CD4-positive, CD25-positive, alpha-beta regulatory T cell (primary cell): Measurements from ENCODE around the gene BZW2. TPM values are rescaled to one million over a fixed set of nuclear protein-coding genes. Genes with fewer than 3 reads are reported as not detected.

ENCODE experiments used
- ATAC-seq, 2 donors: fragments of 150-1000 bp; cut with Tn5 transposase; one replicate each; pipeline ENCODE4 v1.10.0; 2021; ENCODE audit warnings: low read depth in 2 of 2, moderate number of reproducible peaks in 2 of 2, moderate library complexity in 1 of 2
- DNase-seq, 3 donors: peaks; one replicate each; pipeline versions ENCODE4 v3.0.0 to v3.0.0-alpha.2; 2012 to 2022; ENCODE audit warnings: mixed read lengths in 1 of 3
- H3K27ac ChIP-seq: one replicate; pipeline ENCODE4 v1.7.0; 2013; ENCODE audit warnings: mild to moderate bottlenecking, low read length; ENCODE audit not compliant: insufficient read depth, poor library complexity, severe bottlenecking
- H3K27me3 ChIP-seq: one replicate; pipeline ENCODE4 v1.7.0; 2013; ENCODE audit warnings: low read length; ENCODE audit not compliant: control insufficient read depth, insufficient read depth
- H3K36me3 ChIP-seq: one replicate; pipeline ENCODE4 v1.7.0; 2013; ENCODE audit warnings: mild to moderate bottlenecking, low read length, moderate library complexity; ENCODE audit not compliant: control insufficient read depth, insufficient read depth
- H3K4me1 ChIP-seq: 2 replicates; pipeline ENCODE4 v1.7.0; 2013; ENCODE audit warnings: mild to moderate bottlenecking, low read length; ENCODE audit not compliant: insufficient read depth, control insufficient read depth, poor library complexity, severe bottlenecking
- H3K4me3 ChIP-seq: one replicate; pipeline ENCODE4 v1.7.0; 2013; ENCODE audit warnings: low read depth, mild to moderate bottlenecking, low read length, moderate library complexity
- H3K9me3 ChIP-seq, 2 experiments: 1 replicate in 1 of 2; 2 replicates in 1 of 2; pipeline ENCODE4 v1.7.0; 2013; ENCODE audit warnings: low read length in 2 of 2, mild to moderate bottlenecking in 1 of 2, moderate library complexity in 1 of 2; ENCODE audit not compliant: control insufficient read depth in 2 of 2
- H3K27ac Mint-ChIP-seq, 3 donors: one replicate each; pipeline ENCODE4 v1.8.0; 2020 to 2022; ENCODE audit warnings: mild to moderate bottlenecking in 3 of 3, mixed read lengths in 3 of 3, moderate library complexity in 2 of 3
- H3K27me3 Mint-ChIP-seq: one replicate; pipeline ENCODE4 v1.8.0; 2022; ENCODE audit warnings: mild to moderate bottlenecking, mixed read lengths
- H3K36me3 Mint-ChIP-seq: one replicate; pipeline ENCODE4 v1.8.0; 2020; ENCODE audit warnings: mixed read lengths
- H3K4me1 Mint-ChIP-seq, 4 donors: one replicate each; pipeline ENCODE4 v1.8.0; 2020 to 2022; ENCODE audit warnings: mixed read lengths in 4 of 4, mild to moderate bottlenecking in 1 of 4
- H3K4me3 Mint-ChIP-seq, 4 donors: one replicate each; pipeline ENCODE4 v1.8.0; 2020 to 2022; ENCODE audit warnings: mild to moderate bottlenecking in 4 of 4, mixed read lengths in 4 of 4, moderate library complexity in 3 of 4
- H3K9me3 Mint-ChIP-seq, 7 donors: one replicate each; pipeline ENCODE4 v1.8.0; 2020 to 2022; ENCODE audit warnings: mixed read lengths in 7 of 7, mild to moderate bottlenecking in 3 of 7, moderate library complexity in 2 of 7
- polyA plus RNA-seq, 4 donors: library from polyadenylated mRNA; unstranded; fragments of 300-500 nt; fragmentation: Illumina TruSeq; gene quantifications; one replicate each; pipeline ENCODE4 v1.2.3, GENCODE V29; 2021
- total RNA-seq: library from RNA; stranded (reverse); gene quantifications from one replicate; pipeline ENCODE4 v1.2.3, GENCODE V29; 2022

BZW2 gene
- total and polyA plus RNA-seq, 5 donors from 2014 or later, result 24.2 to 54.4 (median 46.2) TPM

GRCh38 chr7:16710651-16711050, 64.7 kb downstream of the BZW2 start:
- DNase-seq (no peak), ATAC-seq (no peak)
- Mint-ChIP-seq H3K27me3 (no peaks in the 10 kb centered on the region), H3K27ac (no peak overlapping the region), H3K9me3 (no peaks in the 10 kb centered on the region), H3K4me3 (no peak overlapping the region), H3K36me3 (peaks cover 28% of the 10 kb centered on the region), H3K4me1 (peaks cover 6 to 16% (median 9%) of the 10 kb centered on the region in 4 donors)
- Histone ChIP-seq H3K27me3 (no peaks in the 10 kb centered on the region), H3K27ac (no peak overlapping the region), H3K9me3 (no peaks in the 10 kb centered on the region), H3K4me3 (no peak overlapping the region), H3K4me1 (peaks cover 2% of the 10 kb centered on the region), H3K36me3 (peaks cover 8% of the 10 kb centered on the region)

GRCh38 chr7:16711730-16712129, 65.7 kb downstream of the BZW2 start:
- Mint-ChIP-seq H3K36me3 (peaks cover 19% of the 10 kb centered on the region), H3K9me3 (no peaks in the 10 kb centered on the region), H3K27ac (peak overlapping the region in 1 of 3 donors; percentile 71), H3K4me3 (no peak overlapping the region), H3K4me1 (peaks cover 6 to 16% (median 9%) of the 10 kb centered on the region in 4 donors), H3K27me3 (no peaks in the 10 kb centered on the region)
- H3K4me1 ChIP-seq, result peaks cover 2% of the 10 kb centered on the region
- H3K27me3 ChIP-seq, result no peaks in the 10 kb centered on the region
- peak in 1 of 3 donors; percentile 40 for DNase-seq
- H3K27ac ChIP-seq, result no peak overlapping the region
- no peak overlapping the region for H3K4me3 ChIP-seq
- no peaks in the 10 kb centered on the region for H3K9me3 ChIP-seq
- ATAC-seq, result no peak
- no peaks in the 10 kb centered on the region for H3K36me3 ChIP-seq

GRCh38 chr7:16712916-16713315, 66.9 kb downstream of the BZW2 start:
- Histone ChIP-seq H3K27ac (no peak overlapping the region), H3K27me3 (no peaks in the 10 kb centered on the region), H3K4me1 (peaks cover 2% of the 10 kb centered on the region), H3K9me3 (no peaks in the 10 kb centered on the region), H3K36me3 (no peaks in the 10 kb centered on the region), H3K4me3 (no peak overlapping the region)
- Mint-ChIP-seq H3K27ac (no peak overlapping the region), H3K9me3 (no peaks in the 10 kb centered on the region), H3K27me3 (no peaks in the 10 kb centered on the region), H3K36me3 (peaks cover 15% of the 10 kb centered on the region), H3K4me1 (peaks cover 6 to 16% (median 9%) of the 10 kb centered on the region in 4 donors), H3K4me3 (no peak overlapping the region)
- ATAC-seq (no peak), DNase-seq (no peak)

GRCh38 chr7:16715928-16716327, 69.9 kb downstream of the BZW2 start:
- H3K9me3 ChIP-seq, result no peaks in the 10 kb centered on the region
- H3K36me3 ChIP-seq, result no peaks in the 10 kb centered on the region
- H3K27ac Mint-ChIP-seq, result no peak overlapping the region
- H3K4me3 Mint-ChIP-seq, result no peak overlapping the region
- peaks cover 2% of the 10 kb centered on the region for H3K4me1 ChIP-seq
- H3K36me3 Mint-ChIP-seq, result peaks cover 9% of the 10 kb centered on the region
- ATAC-seq (no peak), DNase-seq (no peak)
- no peaks in the 10 kb centered on the region for H3K9me3 Mint-ChIP-seq
- peaks cover 6 to 12% (median 9%) of the 10 kb centered on the region in 4 donors for H3K4me1 Mint-ChIP-seq
- H3K27me3 Mint-ChIP-seq, result no peaks in the 10 kb centered on the region
- no peak overlapping the region for H3K4me3 ChIP-seq
- no peaks in the 10 kb centered on the region for H3K27me3 ChIP-seq
- H3K27ac ChIP-seq, result no peak overlapping the region

GRCh38 chr7:16718111-16718656, 72.2 kb downstream of the BZW2 start:
- DNase-seq (no peak), ATAC-seq (no peak)
- no peaks in the 10 kb centered on the region for H3K36me3 Mint-ChIP-seq
- H3K27me3 ChIP-seq, result no peaks in the 10 kb centered on the region
- H3K27me3 Mint-ChIP-seq, result no peaks in the 10 kb centered on the region
- H3K27ac ChIP-seq, result no peak overlapping the region
- no peaks in the 10 kb centered on the region for H3K9me3 Mint-ChIP-seq
- no peak overlapping the region for H3K4me3 Mint-ChIP-seq
- H3K4me1 ChIP-seq, result no peaks in the 10 kb centered on the region
- no peaks in the 10 kb centered on the region for H3K36me3 ChIP-seq
- no peak overlapping the region for H3K27ac Mint-ChIP-seq
- no peak overlapping the region for H3K4me3 ChIP-seq
- no peaks in the 10 kb centered on the region for H3K9me3 ChIP-seq
- H3K4me1 Mint-ChIP-seq, result peaks cover 0 to 4% (median 0%) of the 10 kb centered on the region in 4 donors

GRCh38 chr7:16719699-16720098, 73.7 kb downstream of the BZW2 start:
- H3K9me3 Mint-ChIP-seq, result no peaks in the 10 kb centered on the region
- no peak for ATAC-seq
- no peak for DNase-seq

GRCh38 chr7:16721541-16721940, 75.6 kb downstream of the BZW2 start:
- H3K27ac Mint-ChIP-seq, result no peak overlapping the region
- H3K4me1 ChIP-seq, result no peaks in the 10 kb centered on the region
- no peak overlapping the region for H3K4me3 ChIP-seq
- H3K9me3 Mint-ChIP-seq, result no peaks in the 10 kb centered on the region
- H3K4me1 Mint-ChIP-seq, result peaks cover 0 to 4% (median 0%) of the 10 kb centered on the region in 4 donors
- H3K36me3 ChIP-seq, result no peaks in the 10 kb centered on the region
- ATAC-seq (no peak), DNase-seq (no peak)
- no peaks in the 10 kb centered on the region for H3K36me3 Mint-ChIP-seq
- no peaks in the 10 kb centered on the region for H3K27me3 Mint-ChIP-seq
- H3K9me3 ChIP-seq, result no peaks in the 10 kb centered on the region
- H3K4me3 Mint-ChIP-seq, result no peak overlapping the region
- H3K27me3 ChIP-seq, result no peaks in the 10 kb centered on the region
- H3K27ac ChIP-seq, result no peak overlapping the region

More at GRCh38 chr7:16719699-16720098, 73.7 kb downstream of the BZW2 start:
- Mint-ChIP-seq H3K36me3 (no peaks in the 10 kb centered on the region), H3K4me3 (no peak overlapping the region), H3K4me1 (peaks cover 0 to 4% (median 0%) of the 10 kb centered on the region in 4 donors), H3K27ac (no peak overlapping the region), H3K27me3 (no peaks in the 10 kb centered on the region)
- no peaks in the 10 kb centered on the region for H3K4me1 ChIP-seq
- H3K4me3 ChIP-seq, result no peak overlapping the region
- H3K9me3 ChIP-seq, result no peaks in the 10 kb centered on the region
- no peaks in the 10 kb centered on the region for H3K27me3 ChIP-seq
- no peaks in the 10 kb centered on the region for H3K36me3 ChIP-seq
- H3K27ac ChIP-seq, result no peak overlapping the region

- H3K4me1 ChIP-seq, result no peaks in the 10 kb centered on the region
- no peaks in the 10 kb centered on the region for H3K27me3 Mint-ChIP-seq
Measured at GRCh38 chr7:16724344-16724743, 78.4 kb downstream of the BZW2 start.

More at GRCh38 chr7:16724344-16724743, 78.4 kb downstream of the BZW2 start:
- no peak for ATAC-seq
- no peak overlapping the region for H3K27ac Mint-ChIP-seq
- Histone ChIP-seq H3K27ac (no peak overlapping the region), H3K27me3 (no peaks in the 10 kb centered on the region), H3K4me3 (no peak overlapping the region), H3K36me3 (no peaks in the 10 kb centered on the region), H3K9me3 (no peaks in the 10 kb centered on the region)
- no peaks in the 10 kb centered on the region for H3K9me3 Mint-ChIP-seq
- no peak for DNase-seq
- H3K36me3 Mint-ChIP-seq, result peaks cover 4% of the 10 kb centered on the region
- no peak overlapping the region for H3K4me3 Mint-ChIP-seq
- H3K4me1 Mint-ChIP-seq, result no peaks in the 10 kb centered on the region
